NCI-H128 (cell line): ENCODE results near the gene OSBPL5.

Source experiments
- DNase-seq: peaks from one replicate; lab custom pipeline; 2025; ENCODE audit not compliant: unreplicated experiment; lab: John Stamatoyannopoulos, UW

The OSBPL5 gene

DNA sequence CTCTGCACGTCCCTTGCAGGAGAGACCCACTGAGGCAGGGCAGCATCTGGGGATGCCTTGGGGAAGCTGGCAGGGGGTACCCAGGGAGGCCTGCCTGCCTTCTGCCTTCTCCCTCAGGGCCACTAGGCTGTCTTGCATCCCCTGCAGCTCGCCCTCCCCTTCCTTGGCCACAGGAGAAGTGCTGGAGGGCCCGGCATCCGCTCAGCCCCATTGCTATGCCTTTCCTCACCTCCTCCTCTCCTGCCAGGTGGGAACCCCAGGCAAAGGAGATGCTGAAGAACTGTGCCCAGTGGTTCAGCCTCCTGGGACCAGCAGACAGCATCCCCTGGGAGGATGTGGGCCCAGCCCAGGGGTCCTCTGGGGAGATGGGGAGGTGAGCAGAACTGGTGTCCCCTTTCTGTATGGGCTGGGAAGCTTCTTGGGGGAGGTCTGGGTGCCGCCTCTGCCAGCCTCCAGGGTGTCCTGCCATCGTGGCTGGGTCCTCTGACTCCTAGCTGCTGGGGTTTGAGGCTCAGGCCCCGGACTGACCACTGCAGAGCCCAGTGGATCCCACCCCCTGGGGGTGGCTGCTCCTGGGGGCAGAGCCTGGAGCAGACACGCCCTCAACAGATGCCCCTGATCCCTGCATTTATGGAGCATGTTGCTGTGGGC, 32.9 kb upstream of the OSBPL5 start:
- no peak for DNase-seq

- DNase-seq = no peak
These were observed 32.1 kb upstream of the OSBPL5 start for GRCh38 chr11:3197044-3197695.

DNA sequence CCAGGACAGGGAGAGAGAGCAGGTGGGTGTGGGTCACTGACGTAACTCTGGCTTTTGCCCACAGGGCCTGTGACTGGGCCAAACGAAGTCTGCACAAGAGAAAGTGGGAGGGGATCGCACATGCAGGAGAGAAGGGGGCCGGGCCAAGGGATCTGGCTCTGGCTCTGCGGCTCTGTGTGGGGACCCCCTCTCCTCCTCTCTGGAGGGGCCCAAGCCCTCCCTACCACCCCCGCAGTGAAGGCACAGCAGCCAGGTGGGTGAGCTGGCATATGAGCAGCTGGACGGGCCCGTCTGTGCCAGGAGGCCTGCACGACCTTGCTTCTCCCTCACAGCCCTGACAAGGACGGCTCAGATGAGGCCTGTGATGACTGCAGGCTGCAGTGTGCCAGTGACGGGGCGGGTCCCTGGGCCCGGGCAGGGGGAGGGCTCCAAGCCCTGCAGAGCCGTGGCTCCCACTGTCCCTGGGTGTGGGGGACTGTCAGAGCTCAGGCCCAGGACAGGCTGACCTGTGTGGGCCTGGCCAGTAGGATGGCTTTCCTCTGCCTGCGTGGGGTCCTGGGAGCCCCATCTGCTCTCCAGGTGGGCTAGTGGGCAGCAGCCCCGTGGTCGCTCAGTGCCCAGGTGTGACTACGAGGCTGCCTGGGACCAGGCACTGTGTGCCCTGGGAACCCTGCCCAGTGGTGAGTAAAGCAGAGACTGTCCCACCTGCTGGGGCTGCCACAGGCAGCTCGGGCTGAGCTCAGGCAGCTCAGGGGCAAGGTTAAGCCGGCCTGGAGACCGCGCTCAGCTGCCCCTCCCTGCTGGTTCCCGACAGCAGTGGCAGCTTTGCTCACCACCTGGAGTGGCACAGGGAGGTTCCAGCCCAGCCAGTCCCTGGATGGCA, 31.3 kb upstream of the OSBPL5 start:
- no peak for DNase-seq

- DNase-seq = no peak
These were observed 30.4 kb upstream of the OSBPL5 start for GRCh38 chr11:3195251-3196160.

DNA sequence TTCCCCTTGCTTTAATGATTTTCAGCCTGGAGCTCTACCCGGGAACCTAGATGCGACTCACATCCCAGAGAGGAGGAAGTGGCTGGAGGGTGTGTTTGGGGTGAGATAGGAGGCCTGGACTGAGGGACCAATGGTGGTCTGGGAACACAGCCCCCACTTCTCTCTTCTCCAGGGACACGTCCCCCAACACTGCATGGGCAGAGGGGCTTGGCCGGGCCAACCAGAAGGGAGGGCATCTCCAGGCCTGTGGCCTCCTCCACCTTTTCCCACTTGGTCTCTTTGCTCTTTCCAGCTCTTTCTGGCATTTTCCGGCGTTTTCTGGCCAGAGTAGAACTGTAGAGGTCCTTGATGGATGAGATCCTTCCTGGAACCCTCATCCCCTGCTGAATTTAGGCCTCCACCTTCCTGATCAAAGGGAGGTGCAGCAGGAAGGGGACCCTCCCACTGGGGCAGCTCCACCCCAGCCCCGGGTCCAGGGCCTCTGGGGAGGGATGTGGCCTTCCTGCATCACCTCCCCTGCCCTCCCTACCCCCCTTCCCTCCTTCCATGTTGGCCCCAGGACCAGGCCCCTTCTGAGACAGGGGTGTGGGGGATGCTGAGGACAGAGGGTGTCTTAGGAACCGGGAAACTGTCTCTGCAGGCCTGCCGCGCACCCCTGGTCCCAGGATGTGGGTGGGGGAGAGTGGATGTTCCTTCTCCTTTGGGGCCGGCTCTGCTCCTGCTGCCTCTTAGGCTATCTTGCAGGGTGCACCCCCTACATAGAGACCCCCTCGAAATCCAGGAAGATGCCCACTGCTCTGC, 29.1 kb upstream of the OSBPL5 start:
- DNase-seq = no peak

- DNase-seq = no peak
These were observed 28.4 kb upstream of the OSBPL5 start for GRCh38 chr11:3193373-3194015.

GRCh38 chr11:3192511-3193372, 27.6 kb upstream of the OSBPL5 start:
- DNase-seq = no peak

GRCh38 chr11:3191586-3192324, 26.6 kb upstream of the OSBPL5 start:
- DNase-seq = no peak

DNA sequence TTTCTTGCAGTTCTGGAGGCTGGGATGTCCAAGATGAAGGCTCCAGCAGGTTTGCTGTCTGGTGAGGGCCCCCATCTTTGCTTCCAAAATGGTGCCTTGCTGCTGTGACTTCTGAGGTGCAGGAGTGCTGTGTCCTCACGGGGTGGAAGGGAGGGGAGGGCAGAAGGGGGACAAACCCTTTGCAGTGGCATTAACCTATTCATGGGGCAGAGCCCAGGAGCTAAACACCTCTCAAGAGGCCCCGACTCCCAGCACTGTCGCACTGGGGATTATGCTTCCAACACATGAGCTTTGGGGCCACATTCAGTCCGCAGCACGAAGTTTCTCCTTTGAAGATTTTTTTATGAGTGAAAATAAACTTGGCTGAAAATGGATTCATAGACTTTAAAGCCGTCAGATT, 25.5 kb upstream of the OSBPL5 start:
- no peak for DNase-seq

DNA sequence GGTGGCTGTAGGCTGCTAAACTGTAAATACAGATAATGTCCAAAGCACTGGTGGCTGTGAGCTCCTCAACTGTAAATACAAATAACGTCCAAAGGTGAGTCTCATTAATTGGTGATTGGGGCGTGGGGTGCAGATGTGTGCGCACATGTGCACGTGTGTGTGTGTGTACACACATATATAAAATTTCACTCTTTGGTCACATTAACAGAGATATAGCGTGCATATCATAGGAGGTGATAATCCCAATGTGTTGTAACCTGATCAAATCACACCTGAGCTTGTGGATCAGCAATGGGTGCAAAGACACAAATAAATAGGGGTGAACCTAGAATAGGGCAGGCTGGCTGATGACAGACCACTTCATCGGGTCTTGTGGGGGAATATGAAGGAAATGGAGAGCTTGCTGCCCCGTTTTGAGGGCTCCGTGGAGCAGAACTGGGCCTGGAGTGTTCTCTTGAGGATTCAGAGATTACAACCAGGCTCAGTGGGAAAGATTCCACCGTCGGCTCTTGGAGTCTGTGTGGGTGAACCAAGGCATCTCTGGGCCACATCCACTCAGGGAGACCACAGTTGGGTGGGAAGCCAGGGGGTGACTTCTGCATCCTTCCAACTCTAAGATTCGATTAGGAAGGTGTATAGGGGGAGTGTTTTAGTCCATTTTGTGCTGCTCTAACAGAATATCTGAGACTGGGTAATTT, 24.9 kb upstream of the OSBPL5 start:
- DNase-seq = no peak

DNA sequence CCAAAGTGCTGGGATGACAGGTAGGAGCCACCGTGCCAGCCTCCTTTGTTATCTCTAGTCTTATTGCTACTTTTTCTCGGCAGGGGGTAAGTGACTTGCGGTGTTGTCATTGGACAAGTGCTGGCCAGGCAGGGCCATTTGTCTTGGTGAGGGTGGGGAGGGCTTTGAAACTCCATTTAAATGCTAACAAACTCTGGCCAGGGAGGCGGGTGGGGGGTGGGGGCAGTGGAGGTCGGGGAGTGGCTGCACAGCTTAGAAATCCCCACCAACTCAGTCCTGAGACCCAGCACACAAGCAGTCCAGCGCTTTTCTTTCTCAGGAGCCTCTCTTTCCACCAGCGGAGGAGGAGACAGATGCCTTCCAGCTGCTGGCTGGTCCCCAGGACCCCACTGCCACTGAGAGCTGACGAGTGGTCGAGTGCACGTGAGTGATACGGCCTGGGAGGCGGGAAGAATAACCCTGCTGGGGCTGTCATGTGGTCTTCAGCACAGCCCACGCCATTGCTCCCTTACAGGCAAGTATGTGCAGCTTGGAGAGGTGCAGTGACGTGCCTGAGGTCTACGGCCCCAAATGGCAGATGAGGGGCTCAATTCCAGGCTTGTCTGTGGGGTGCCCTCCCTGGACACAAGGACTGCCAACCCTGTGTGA, 24.2 kb upstream of the OSBPL5 start:
- no peak for DNase-seq

DNA sequence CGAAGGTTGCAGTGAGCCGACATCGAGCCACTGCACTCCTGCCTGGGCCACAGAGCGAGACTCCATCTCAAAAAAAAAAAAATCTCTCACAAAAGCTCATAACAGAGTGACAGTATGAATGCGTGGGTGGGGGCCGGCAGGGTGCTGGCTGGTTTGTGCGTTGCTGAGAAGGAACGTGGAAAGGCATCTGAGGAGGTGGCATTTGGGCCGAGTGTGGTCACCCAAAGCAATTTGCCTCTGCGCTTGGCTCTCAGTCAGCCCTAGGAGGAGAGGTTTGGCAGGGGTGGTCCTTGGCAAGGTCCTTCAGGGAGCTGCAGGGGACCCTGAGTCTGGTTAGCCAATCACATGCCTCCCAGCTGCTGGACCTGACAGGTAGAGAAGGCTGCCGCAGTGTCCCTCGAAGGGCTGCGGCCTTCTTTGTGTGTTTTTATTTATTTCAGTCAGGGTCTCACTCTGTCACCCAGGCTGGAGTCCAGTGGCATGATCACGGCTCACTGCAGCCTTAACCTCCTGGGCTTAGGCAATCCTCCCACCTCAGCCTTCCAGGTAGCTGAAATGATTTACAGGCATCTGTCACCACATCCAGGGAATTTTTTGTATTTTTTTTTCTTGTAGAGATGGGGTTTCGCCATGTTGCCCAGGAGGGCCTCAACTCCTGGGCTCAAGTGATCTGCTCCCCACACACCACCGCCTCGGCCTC, 23.5 kb upstream of the OSBPL5 start:
- no peak for DNase-seq

DNA sequence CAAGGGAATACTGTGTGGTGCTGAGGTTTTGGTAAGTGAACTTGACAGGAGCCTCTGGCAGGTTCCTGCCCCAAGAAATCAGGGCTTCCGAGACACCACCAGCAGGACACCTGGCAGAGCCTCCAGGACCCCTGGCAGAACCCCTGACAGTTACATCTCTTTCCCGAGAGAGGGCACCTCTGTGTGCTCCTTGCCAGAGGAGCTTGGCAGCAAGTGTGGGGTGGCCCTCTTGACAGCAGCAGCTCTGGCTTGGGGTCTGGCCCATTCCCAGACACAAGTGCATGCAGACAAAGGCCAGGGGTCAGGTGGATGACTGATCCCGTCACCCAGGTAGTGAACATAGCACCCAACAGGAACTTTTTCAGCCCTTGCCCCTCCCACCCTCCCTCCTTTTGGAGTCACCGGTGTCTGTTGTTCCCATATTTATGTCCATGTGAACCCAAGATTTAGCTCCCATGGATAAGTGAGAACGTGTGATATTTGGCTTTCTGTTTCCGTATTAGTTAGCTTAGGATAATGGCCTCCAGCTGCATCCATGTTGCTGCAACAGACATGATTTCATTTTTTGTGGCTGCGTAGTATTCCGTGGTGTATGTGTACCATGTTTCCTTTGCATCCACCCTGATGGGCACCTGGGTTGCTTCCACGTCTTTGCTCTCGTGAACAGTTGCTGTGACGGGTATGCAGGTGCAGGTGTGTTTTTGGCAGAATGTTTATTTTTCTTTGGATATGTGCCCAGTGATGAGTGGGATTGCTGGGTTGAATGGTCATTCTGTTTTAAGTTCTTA, 21.2 kb upstream of the OSBPL5 start:
- no peak for DNase-seq

- no peak for DNase-seq
These were observed 19.7 kb upstream of the OSBPL5 start for GRCh38 chr11:3184732-3185347.

DNA sequence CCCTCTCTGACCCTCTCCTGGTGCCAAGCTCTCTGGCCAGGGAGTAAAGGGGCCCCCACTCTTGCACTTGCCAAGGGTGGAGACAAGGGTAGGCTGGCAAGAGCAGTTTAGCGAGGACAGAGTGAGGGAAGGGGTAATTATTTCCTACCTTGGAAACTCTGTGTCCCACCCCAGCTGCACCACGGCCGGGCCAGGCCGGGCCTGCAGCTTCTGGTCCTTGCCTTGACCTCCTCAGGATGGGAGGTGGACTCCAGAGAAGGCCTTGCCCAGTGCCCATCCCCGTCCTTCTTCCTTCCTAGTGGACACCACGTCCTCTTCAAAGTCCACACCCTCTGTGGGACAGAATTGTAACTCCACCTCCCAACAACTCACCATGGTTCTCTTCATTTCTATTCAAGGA, 18.4 kb upstream of the OSBPL5 start:
- DNase-seq = no peak
